DND-41 (cell line): Measurements from ENCODE around the gene ABLIM2.

Experiments
- EZH2 ChIP-seq: IDR thresholded peaks from 3 replicates; pipeline ENCODE4 v1.6.1; 2012; ENCODE audit warnings: borderline replicate concordance, low read depth, mild to moderate bottlenecking, moderate library complexity, low read length, inconsistent platforms; ENCODE audit not compliant: severe bottlenecking
- TF ChIP-seq, protein P1 (sequence below): IDR thresholded peaks from 2 replicates; pipeline ENCODE4 v1.5.1; 2012; ENCODE audit warnings: borderline replicate concordance, low read length, moderate library complexity, mild to moderate bottlenecking; ENCODE audit not compliant: poor library complexity, severe bottlenecking; ENCODE audit errors: extremely low read depth

DNA sequence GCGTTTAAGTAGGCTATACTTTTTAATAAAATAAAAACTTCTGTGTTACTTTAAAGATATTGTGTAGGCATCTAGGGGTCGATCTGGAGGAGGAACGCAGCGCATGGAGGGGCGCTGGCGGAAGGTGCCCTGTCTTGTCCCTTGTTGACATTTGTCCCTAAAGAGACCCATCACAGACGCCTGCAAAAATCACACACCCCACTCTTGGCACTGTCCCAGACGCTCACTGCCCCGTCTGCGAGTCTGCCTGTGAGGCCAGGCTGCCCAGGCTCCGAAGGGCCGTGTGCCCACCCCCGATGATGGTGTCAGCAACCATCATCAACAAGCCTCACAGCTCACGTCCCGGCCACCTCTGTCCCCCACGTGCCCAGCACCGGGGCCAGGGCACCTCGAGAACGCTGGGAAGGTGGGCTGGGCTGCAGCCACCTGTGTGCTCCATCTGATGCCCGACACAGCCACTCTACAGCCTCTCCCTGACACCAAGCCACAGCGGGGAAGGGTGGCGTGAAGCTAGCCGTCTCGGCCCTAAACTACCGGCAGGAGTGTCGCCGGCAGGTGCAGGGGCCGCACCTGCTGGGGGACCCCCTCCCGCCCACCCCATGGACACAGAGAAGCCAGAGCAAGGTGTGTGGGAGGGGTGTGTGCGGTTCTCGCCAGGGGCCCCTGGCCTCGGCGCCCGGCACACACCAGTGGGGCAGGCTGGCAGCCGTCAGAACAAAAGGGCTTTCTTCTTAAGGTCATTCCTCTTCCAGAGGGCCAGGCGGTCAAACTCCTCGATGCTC, 192.1 kb downstream of the ABLIM2 start:
- TF ChIP-seq, protein P1, sequence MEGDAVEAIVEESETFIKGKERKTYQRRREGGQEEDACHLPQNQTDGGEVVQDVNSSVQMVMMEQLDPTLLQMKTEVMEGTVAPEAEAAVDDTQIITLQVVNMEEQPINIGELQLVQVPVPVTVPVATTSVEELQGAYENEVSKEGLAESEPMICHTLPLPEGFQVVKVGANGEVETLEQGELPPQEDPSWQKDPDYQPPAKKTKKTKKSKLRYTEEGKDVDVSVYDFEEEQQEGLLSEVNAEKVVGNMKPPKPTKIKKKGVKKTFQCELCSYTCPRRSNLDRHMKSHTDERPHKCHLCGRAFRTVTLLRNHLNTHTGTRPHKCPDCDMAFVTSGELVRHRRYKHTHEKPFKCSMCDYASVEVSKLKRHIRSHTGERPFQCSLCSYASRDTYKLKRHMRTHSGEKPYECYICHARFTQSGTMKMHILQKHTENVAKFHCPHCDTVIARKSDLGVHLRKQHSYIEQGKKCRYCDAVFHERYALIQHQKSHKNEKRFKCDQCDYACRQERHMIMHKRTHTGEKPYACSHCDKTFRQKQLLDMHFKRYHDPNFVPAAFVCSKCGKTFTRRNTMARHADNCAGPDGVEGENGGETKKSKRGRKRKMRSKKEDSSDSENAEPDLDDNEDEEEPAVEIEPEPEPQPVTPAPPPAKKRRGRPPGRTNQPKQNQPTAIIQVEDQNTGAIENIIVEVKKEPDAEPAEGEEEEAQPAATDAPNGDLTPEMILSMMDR = no peak
- no peak for TF ChIP-seq EZH2
